Colonic mucosa (tissue), 4 donors: ENCODE measurements around the gene MPEG1. TPM values are rescaled to one million over a fixed set of nuclear protein-coding genes. Genes with fewer than 3 reads are reported as not detected.
A peak's percentile ranks its signal among the peaks of the same experiment; 100 is the strongest.

Source experiments
- DNase-seq: peaks from one replicate; pipeline ENCODE4 v3.0.0-alpha.2; 2020
- H3K27ac ChIP-seq: fragments of 200-600 bp; one replicate; pipeline ENCODE4 v1.8.0; 2021
- H3K27me3 ChIP-seq: fragments of 200-600 bp; one replicate; pipeline ENCODE4 v1.8.0; 2021
- H3K36me3 ChIP-seq: fragments of 200-600 bp; one replicate; pipeline ENCODE4 v1.8.0; 2021
- H3K4me1 ChIP-seq: fragments of 200-600 bp; one replicate; pipeline ENCODE4 v1.8.0; 2021; ENCODE audit warnings: mild to moderate bottlenecking
- H3K4me3 ChIP-seq: fragments of 200-600 bp; one replicate; pipeline ENCODE4 v1.8.0; 2021
- H3K9ac ChIP-seq, 2 donors: one replicate each; pipeline ENCODE4 v1.7.0; 2013; ENCODE audit warnings: control low read depth in 2 of 2, low read depth in 2 of 2, low read length in 2 of 2
- H3K9me3 ChIP-seq: fragments of 200-600 bp; one replicate; pipeline ENCODE4 v1.8.0; 2021
- intact Hi-C: fragments of 100-400 bp; cut with DNase I; formaldehyde crosslinking; loops from one replicate; pipeline ENCODE4 v1.14.1; 2022
- total RNA-seq, 2 donors: library from RNA; stranded (reverse); fragmentation: NEBNext Ultra II Directional in 1 of 2; extraction: Animal tissue kit (Norgen Biotek cat#: 25700) in 1 of 2; gene quantifications; one replicate each; pipeline ENCODE4 v1.2.1, GENCODE V29; 2021
- TF ChIP-seq, protein P1 (sequence below): fragments of 200-600 bp; IDR thresholded peaks from one replicate; pipeline ENCODE4 v1.8.0; 2022; ENCODE audit warnings: antibody characterized with exemption, mild to moderate bottlenecking
- donor health status: healthy.
- donor health status: DM: no; HTN: no; CAD: no.
- donor health status: DM: no; HTN: no; CAD: no.

The MPEG1 gene
- total RNA-seq, 2 donors from 2014 or later, result 4.7 to 17.6 TPM

GRCh38 chr11:59243633-59244032 lies 30.9 kb upstream of the MPEG1 start:
- Histone ChIP-seq H3K27ac (no peak overlapping the region), H3K36me3 (no peaks in the 10 kb centered on the region), H3K27me3 (no peaks in the 10 kb centered on the region), H3K9me3 (no peaks in the 10 kb centered on the region), H3K9ac (no peak overlapping the region), H3K4me3 (no peak overlapping the region), H3K4me1 (no peaks in the 10 kb centered on the region)
- DNase-seq, result no peak
- intact Hi-C loops, result no loop called here
- TF ChIP-seq, protein P1, sequence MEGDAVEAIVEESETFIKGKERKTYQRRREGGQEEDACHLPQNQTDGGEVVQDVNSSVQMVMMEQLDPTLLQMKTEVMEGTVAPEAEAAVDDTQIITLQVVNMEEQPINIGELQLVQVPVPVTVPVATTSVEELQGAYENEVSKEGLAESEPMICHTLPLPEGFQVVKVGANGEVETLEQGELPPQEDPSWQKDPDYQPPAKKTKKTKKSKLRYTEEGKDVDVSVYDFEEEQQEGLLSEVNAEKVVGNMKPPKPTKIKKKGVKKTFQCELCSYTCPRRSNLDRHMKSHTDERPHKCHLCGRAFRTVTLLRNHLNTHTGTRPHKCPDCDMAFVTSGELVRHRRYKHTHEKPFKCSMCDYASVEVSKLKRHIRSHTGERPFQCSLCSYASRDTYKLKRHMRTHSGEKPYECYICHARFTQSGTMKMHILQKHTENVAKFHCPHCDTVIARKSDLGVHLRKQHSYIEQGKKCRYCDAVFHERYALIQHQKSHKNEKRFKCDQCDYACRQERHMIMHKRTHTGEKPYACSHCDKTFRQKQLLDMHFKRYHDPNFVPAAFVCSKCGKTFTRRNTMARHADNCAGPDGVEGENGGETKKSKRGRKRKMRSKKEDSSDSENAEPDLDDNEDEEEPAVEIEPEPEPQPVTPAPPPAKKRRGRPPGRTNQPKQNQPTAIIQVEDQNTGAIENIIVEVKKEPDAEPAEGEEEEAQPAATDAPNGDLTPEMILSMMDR, result no peak

- no peaks in the 10 kb centered on the region for H3K27me3 ChIP-seq
- H3K27ac ChIP-seq, result no peak overlapping the region
- H3K4me1 ChIP-seq, result no peaks in the 10 kb centered on the region
- H3K4me3 ChIP-seq, result no peak overlapping the region
- intact Hi-C loops, result no loop called here
- DNase-seq, result no peak
- H3K36me3 ChIP-seq, result no peaks in the 10 kb centered on the region
- H3K9me3 ChIP-seq, result no peaks in the 10 kb centered on the region
- TF ChIP-seq, protein P1, result no peak
- no peak overlapping the region for H3K9ac ChIP-seq
These were observed 27.6 kb upstream of the MPEG1 start for GRCh38 chr11:59240322-59240721.

- H3K4me3 ChIP-seq, result no peak overlapping the region
- DNase-seq, result no peak
- H3K27me3 ChIP-seq, result no peaks in the 10 kb centered on the region
- H3K36me3 ChIP-seq, result no peaks in the 10 kb centered on the region
- H3K27ac ChIP-seq, result no peak overlapping the region
- intact Hi-C loops, result no loop called here
- H3K9ac ChIP-seq, result no peak overlapping the region
- H3K9me3 ChIP-seq, result no peaks in the 10 kb centered on the region
- TF ChIP-seq, protein P1, result no peak
- H3K4me1 ChIP-seq, result no peaks in the 10 kb centered on the region
These were observed 13.7 kb upstream of the MPEG1 start for GRCh38 chr11:59226396-59226795.

- Histone ChIP-seq H3K27me3 (no peaks in the 10 kb centered on the region), H3K4me1 (no peaks in the 10 kb centered on the region), H3K27ac (peak overlapping the region; percentile 50), H3K9me3 (no peaks in the 10 kb centered on the region), H3K36me3 (no peaks in the 10 kb centered on the region), H3K9ac (no peak overlapping the region), H3K4me3 (no peak overlapping the region)
- TF ChIP-seq, protein P1, result no peak
- intact Hi-C loops, result no loop called here
- no peak for DNase-seq
These were observed 12.3 kb upstream of the MPEG1 start for GRCh38 chr11:59225017-59225416.

GRCh38 chr11:59224351-59224928 lies 11.7 kb upstream of the MPEG1 start:
- DNase-seq, result no peak
- H3K9me3 ChIP-seq, result no peaks in the 10 kb centered on the region
- no peak overlapping the region for H3K4me3 ChIP-seq
- no peaks in the 10 kb centered on the region for H3K36me3 ChIP-seq
- intact Hi-C loops, result no loop called here
- H3K27me3 ChIP-seq, result no peaks in the 10 kb centered on the region
- no peak overlapping the region for H3K9ac ChIP-seq
- H3K4me1 ChIP-seq, result no peaks in the 10 kb centered on the region
- H3K27ac ChIP-seq, result peak overlapping the region; percentile 50
- TF ChIP-seq, protein P1, result no peak
